Melanocyte of skin (primary cell): ENCODE results near the gene NONO. TPM values are rescaled to one million over a fixed set of nuclear protein-coding genes. Genes with fewer than 3 reads are reported as not detected.

Experiments
- total RNA-seq, 2 donors: library from RNA; depleted of rRNA; stranded (reverse); fragments of >200 nt; gene quantifications; 2 replicates each; pipeline ENCODE4 v1.2.3, GENCODE V29; 2012

NONO gene, protein sequence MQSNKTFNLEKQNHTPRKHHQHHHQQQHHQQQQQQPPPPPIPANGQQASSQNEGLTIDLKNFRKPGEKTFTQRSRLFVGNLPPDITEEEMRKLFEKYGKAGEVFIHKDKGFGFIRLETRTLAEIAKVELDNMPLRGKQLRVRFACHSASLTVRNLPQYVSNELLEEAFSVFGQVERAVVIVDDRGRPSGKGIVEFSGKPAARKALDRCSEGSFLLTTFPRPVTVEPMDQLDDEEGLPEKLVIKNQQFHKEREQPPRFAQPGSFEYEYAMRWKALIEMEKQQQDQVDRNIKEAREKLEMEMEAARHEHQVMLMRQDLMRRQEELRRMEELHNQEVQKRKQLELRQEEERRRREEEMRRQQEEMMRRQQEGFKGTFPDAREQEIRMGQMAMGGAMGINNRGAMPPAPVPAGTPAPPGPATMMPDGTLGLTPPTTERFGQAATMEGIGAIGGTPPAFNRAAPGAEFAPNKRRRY
- total RNA-seq: 100 to 1,000 TPM; 281 to 437 TPM

DNA sequence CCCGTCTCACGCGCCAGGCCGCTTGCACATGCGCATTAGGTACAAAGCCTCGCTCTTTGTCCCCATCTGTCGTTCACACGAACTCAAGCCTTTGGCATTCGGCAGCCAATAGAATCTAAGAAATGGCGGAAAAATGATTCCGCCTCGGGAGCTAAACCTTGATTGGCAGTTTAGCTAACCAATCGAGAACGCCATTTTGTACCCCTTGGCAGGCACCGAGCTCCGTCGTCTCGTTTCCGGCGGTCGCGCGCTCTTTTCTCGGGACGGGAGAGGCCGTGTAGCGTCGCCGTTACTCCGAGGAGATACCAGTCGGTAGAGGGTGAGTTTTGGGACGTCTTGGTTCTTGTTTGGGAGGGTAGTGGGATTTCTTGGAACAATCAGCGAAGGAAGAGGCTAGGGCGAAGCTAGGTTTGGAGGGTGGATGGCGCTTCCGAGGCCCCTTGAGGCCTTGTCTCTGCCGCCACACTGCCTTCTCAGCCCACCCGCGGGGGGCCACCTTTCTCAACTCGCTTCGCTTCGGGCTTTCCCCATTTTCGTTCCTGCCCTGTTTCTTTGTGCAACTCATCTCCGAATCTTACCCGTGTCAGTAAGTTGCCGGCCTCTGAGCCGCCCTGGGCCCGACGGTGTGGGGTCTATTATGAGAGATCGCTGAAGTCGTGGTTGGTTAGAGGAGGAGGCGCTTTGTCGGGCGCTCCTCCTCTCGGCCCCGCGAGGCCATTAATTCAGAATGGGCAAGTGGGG is at the start of gene NONO:
NONO (plus strand) TSS at position 233 of the 741 bp plus-strand sequence. CDS start 7,003 bp downstream, outside the sequence.

DNA sequence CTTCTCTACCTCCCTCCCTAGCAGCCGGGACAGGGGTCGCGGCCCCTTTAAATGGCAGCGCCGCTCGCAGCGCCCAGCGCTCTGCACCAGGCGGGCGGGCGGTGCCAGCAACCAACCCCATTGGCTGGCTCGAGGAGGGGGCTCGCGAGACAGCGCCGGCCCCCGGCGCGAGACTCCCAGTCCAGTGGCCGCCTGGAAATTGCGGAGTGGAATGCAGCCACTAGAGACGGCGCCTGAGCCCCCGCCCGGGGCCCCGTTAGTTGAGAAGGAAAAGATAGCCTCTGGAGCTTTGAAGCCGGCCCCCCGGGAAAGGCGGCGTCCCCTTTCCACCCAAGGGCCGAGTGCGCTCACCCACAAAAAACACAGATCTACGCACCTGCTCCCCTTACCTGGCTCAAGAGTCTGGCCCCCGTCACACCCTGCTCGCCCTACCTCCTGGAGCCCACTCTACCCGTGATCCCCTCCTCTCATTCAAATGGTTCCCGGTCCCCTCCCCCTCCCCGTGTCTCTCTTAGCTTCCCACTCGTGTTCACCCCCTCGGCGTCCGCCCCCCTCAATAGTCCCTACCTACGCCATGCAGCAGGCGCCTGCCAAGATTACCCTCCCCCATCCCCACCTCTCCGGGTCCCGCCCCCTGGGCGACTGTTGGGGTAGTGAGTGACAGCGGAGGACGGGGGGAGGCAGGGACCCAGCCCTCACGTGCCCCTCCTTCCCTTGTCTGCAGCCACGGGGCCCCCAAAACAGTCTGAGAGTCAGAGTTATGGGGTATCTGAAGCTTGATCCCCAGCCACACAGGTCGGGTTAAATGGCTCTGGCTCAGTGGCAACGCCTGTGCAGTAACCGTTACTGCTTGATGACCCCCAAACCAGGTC is 29.1 kb upstream of the NONO start, which contains the start of gene ZMYM3:
ZMYM3 (minus strand) TSS at position 49 of the 872 bp plus-strand sequence. CDS start 885 bp downstream, outside the sequence.

DNA sequence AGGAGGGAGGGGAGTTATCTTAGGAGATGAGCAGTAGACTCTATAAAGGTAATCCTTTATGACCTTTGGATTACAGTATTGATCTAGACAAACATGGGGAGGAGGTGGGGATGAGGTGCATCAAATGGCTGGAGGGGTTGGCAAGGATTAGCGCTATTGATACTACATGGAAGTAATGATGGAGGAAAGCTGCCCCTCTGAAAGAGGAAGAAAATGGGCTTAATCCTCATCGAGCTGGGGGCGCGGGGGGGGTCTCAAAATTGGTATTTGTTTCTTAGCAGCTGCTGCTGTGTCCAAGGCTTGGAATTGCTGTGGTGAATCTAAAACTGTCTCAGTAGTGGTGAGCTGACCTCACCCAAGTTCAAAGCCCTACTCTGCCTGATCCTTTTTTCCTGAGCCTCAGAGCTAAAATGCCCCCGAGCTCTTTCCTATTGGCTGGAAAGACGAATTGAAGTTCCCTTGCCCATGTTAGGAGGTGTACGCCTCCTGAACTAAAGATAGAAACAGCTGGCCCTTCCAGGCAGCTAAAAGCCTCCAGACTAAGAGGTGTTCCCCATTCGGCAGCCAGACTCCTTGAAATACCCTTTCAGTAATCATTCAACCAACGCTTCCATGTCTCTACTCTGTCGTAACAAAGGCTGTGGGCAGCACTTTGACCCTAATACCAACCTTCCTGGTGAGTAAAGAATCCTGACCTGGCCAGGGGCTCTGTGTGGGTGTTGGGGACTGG is 17.9 kb downstream of the NONO start, which contains the start of gene ITGB1BP2:
ITGB1BP2 (plus strand) TSS at position 556 of the 730 bp plus-strand sequence; CDS start at position 613, 57 bp downstream.

Other genes with a start within 250 kb of the NONO start
- gene SNX12, start 215.3 kb upstream of the NONO start, total RNA-seq: 10 to 100 TPM; 60.9 to 65.6 TPM
- gene FOXO4, start 187.8 kb upstream of the NONO start, total RNA-seq: 1 to 10 TPM; 5.3 to 7.9 TPM
- gene CXorf65, start 176.9 kb upstream of the NONO start, total RNA-seq: not detected
- gene IL2RG, start 172.1 kb upstream of the NONO start, total RNA-seq: not detected
- 10 to 100 TPM; 26.2 to 29.6 TPM for gene MED12, start 165.0 kb upstream of the NONO start, total RNA-seq
- gene NLGN3, start 138.8 kb upstream of the NONO start, total RNA-seq: under 1 TPM; 0.33 to 0.34 TPM
- 10 to 100 TPM in 1 of 2 donors, 1 to 10 TPM in 1; 5.2 to 34.3 TPM for gene GJB1, start 60.4 kb upstream of the NONO start, total RNA-seq
- 10 to 100 TPM; 20.6 to 21.3 TPM for gene ZMYM3, start 29.5 kb upstream of the NONO start, total RNA-seq
- 1 to 10 TPM in 1 of 2 donors, under 1 TPM in 1; 0.69 to 2.3 TPM for gene ITGB1BP2, start 18.1 kb downstream of the NONO start, total RNA-seq
- 10 to 100 TPM; 18.2 to 22.0 TPM for gene TAF1, start 82.7 kb downstream of the NONO start, total RNA-seq
- gene OGT, start 249.5 kb downstream of the NONO start, total RNA-seq: 100 to 1,000 TPM in 1 of 2 donors, 10 to 100 TPM in 1; 84.3 to 103 TPM